ENCODE data around the gene LAMA5. TPM values are rescaled to one million over a fixed set of nuclear protein-coding genes. Genes with fewer than 3 reads are reported as not detected.

The LAMA5 gene
- polyA plus RNA-seq, 1 donor (not counting 4 experiments of a cell fraction or from before 2014, with no cell fraction given): 8.7 TPM

DNA sequence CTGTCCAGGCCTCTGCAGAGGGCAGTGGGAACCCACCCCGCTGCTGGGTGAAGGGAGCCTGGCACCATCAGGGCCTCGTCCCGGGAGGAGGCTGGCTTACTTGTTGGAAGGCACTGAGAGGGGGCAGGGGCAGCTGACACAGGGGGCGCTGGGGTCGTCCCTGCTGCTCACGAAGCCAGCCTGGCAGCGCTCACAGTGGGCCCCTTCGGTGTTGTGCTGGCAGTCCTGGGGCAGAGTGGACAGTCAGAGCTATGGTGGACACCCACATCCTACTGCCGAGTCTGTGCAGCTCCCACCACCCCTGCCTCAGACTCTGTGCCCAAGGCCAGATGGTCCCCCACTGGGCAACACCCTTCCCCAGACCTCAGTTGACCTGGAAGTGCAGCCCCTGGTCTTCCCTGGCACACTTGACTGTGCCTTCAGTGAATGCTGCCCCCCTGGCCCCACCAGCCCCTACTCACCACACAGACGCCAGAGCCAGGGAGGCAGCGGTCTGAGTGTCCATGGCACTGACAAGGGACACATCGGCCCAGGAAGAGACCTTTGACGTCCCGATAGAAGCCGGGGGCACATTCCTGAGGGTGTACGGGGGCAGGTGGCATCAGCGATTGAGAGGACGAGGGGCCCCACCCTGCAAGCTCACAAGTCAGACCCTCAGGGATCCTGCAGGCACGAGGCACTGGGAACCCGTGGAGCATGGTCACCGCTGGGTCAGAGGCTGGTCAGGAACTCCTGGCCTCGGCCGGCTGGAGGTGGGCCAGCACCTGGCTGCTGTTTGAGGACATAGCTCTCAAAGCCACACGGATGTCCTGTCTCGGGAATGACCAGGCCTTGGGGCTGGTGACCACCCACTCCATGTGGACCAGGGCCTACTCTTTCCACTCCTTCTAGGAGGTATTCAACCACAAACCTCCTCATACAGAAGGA lies 42.9 kb downstream of the LAMA5 start:
- Histone ChIP-seq H3K36me3 (ENCODE audit: control insufficient read depth in 2 of 2, extremely low read depth in 1 of 2, insufficient read depth in 2 of 2, low read length in 2 of 2) (peaks cover 48 to 50% of the 10 kb centered on the region in 2 experiments), H3K9ac (ENCODE audit: control insufficient read depth, extremely low read depth, insufficient read depth, low read length) (no peak overlapping the region), H3K27me3 (ENCODE audit: control insufficient read depth, extremely low read depth, insufficient read depth, low read length) (no peaks in the 10 kb centered on the region), H3K4me2 (ENCODE audit: control insufficient read depth, extremely low read depth, insufficient read depth, low read depth, low read length) (no peak overlapping the region), H4K20me1 (ENCODE audit: control insufficient read depth, extremely low read depth, insufficient read depth, low read length) (no peaks in the 10 kb centered on the region), H3K79me2 (ENCODE audit: control insufficient read depth, insufficient read depth, low read length) (no peaks in the 10 kb centered on the region), H2AFZ (ENCODE audit: control insufficient read depth, low read length) (no peak overlapping the region), H3K27ac (ENCODE audit: control insufficient read depth, insufficient read depth, low read length) (no peak overlapping the region), H3K9me3 (ENCODE audit: control insufficient read depth, low read depth, low read length) (no peaks in the 10 kb centered on the region), H3K4me1 (ENCODE audit: control insufficient read depth, extremely low read depth, insufficient read depth, low read length) (no peaks in the 10 kb centered on the region), H3K9me1 (ENCODE audit: control insufficient read depth, extremely low read depth, insufficient read depth, low read length) (no peaks in the 10 kb centered on the region), H3K4me3 (ENCODE audit: control insufficient read depth in 2 of 3, extremely low read depth in 1 of 3, insufficient read depth in 2 of 3, low read depth in 1 of 3, low read length in 3 of 3) (no peak overlapping the region)
- FAIRE-seq (no peak), DNase-seq (ENCODE audit: low read depth, low spot score) (no peak)
- dilution Hi-C loops (cut with MboI; ENCODE audit: extremely low pct_ligation_motif_present, low sequenced_read_pairs): no loop called here
- TF ChIP-seq CTCF (optimal IDR thresholded peaks at IDR 0.05 in 1 of 3, IDR thresholded peaks at IDR 0.05 in 1 of 3, conservative IDR thresholded peaks at IDR 0.05 in 1 of 3; ENCODE audit: extremely low read depth in 1 of 3, insufficient read depth in 2 of 3, low read length in 3 of 3): no peak
- no peak for TF ChIP-seq EZH2 (IDR thresholded peaks at IDR 0.05; ENCODE audit: low read length)

DNA sequence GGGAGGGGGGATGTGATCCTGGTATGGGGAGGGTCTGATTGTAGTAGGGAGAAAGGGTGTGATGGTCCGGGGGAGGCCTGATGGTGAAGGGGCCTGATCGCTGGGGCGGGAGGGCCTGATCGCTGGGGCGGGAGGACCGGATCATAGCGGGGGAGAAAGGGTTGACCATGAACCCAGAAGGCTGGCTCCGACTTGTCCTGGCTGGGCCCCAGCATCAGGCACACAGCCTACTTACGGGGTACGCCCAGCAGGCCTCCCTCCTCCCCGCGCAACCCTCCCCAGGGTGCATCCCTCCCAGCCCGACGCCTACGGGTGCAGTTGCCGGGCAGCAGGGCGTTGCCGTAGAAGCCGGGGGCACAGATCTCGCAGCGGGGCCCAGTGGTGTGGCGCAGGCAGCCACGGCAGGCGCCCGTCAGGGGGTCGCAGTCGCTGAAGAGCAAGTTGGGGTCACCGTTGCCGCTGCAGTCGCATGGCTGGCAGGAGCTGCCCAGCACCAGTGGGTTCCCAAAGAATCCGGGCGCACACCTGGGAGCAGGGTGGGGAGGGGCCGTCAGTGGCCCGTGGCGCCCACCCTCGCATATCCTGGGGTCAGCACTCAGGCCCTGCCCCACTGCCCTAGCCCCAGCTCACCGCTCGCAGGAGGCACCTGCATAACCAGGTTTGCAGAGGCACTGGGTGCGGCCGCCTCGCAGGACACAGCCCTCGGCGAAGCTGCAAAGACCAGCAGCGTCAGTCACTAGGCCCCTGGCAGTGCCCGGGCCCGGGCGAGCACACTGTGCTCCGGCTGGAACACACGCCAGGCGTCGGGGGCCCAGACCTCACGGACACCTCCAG lies 43.7 kb downstream of the LAMA5 start:
- FAIRE-seq (no peak), DNase-seq (ENCODE audit: low read depth, low spot score) (no peak)
- TF ChIP-seq CTCF (optimal IDR thresholded peaks at IDR 0.05 in 1 of 3, IDR thresholded peaks at IDR 0.05 in 1 of 3, conservative IDR thresholded peaks at IDR 0.05 in 1 of 3; ENCODE audit: extremely low read depth in 1 of 3, insufficient read depth in 2 of 3, low read length in 3 of 3): no peak
- TF ChIP-seq EZH2 (IDR thresholded peaks at IDR 0.05; ENCODE audit: low read length): no peak
- Histone ChIP-seq H3K27ac (ENCODE audit: control insufficient read depth, insufficient read depth, low read length) (no peak overlapping the region), H3K4me1 (ENCODE audit: control insufficient read depth, extremely low read depth, insufficient read depth, low read length) (no peaks in the 10 kb centered on the region), H3K9me3 (ENCODE audit: control insufficient read depth, low read depth, low read length) (no peaks in the 10 kb centered on the region), H2AFZ (ENCODE audit: control insufficient read depth, low read length) (no peak overlapping the region), H3K9ac (ENCODE audit: control insufficient read depth, extremely low read depth, insufficient read depth, low read length) (no peak overlapping the region), H3K79me2 (ENCODE audit: control insufficient read depth, insufficient read depth, low read length) (no peaks in the 10 kb centered on the region), H3K4me2 (ENCODE audit: control insufficient read depth, extremely low read depth, insufficient read depth, low read depth, low read length) (no peak overlapping the region), H3K4me3 (ENCODE audit: control insufficient read depth in 2 of 3, extremely low read depth in 1 of 3, insufficient read depth in 2 of 3, low read depth in 1 of 3, low read length in 3 of 3) (no peak overlapping the region), H3K9me1 (ENCODE audit: control insufficient read depth, extremely low read depth, insufficient read depth, low read length) (no peaks in the 10 kb centered on the region), H3K27me3 (ENCODE audit: control insufficient read depth, extremely low read depth, insufficient read depth, low read length) (no peaks in the 10 kb centered on the region), H3K36me3 (ENCODE audit: control insufficient read depth in 2 of 2, extremely low read depth in 1 of 2, insufficient read depth in 2 of 2, low read length in 2 of 2) (peaks cover 45 to 48% of the 10 kb centered on the region in 2 experiments), H4K20me1 (ENCODE audit: control insufficient read depth, extremely low read depth, insufficient read depth, low read length) (peaks cover 3% of the 10 kb centered on the region)
- dilution Hi-C loops (cut with MboI; ENCODE audit: extremely low pct_ligation_motif_present, low sequenced_read_pairs): no loop called here

Data from keratinocyte (primary cell).